Stimulated activated CD4-positive, alpha-beta T cell treated with anti-CD3 and anti-CD28 coated beads, Interleukin-2, amount 100 ng/mL, for 48 hours (primary cell): ENCODE results near the gene FAM81A.

Source experiments
- DNase-seq, 2 donors: peaks; one replicate each; pipeline ENCODE4 v3.0.0-alpha.2; 2020

FAM81A gene

DNA sequence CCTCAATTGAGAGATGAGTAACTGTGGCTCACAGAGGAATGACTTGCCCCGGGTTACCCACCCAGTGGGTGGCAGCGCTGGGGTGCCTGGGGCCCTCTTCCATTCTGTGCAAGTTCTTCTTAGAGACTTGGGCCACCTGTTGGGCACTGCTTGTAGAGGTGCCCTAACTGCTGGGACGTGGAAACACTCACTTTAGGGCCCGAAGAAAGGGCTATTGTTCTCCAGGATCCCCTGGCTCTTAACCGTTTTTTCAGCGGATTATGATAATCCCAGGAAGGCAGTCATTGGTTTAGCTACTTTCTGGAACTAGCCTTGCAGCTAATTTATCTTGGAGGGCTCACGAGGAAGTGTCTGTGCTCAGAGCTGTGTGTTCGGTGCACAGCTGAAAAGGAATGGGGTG lies 107.6 kb downstream of the FAM81A start:
- DNase-seq, result no peak

DNA sequence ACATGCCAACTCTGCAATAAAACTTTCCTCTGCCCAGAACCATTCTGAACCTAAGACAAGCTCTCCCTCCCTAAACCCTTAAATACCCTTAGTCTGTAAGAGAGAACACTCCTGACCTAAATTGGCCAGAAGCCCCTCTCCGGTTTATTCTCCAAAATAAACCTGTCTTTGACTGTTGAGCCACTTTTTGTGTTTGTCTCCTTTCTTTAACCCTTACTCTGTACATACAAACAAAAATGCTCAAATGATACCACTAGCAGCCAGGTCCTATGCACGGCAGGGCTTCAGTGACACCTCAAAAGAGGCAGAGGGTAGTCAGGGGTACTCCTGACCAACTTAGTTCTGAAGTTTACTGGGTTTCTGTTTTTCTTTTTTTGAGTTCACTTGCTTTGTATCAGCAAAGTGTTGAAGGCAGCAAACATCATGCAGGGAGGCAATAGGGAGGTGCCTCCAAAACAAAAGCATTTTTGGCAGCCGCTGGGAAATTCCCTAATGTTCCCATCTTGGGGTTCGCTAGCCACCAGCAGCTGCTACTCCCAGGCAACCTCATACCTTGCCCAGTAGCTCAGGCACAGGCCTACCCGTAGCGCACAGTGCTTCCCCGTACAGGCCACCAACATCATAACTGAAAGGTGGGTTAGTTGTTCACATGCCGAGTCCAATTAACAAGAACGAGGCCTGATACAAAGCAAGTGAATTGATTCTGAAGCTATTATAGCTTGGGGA lies 110.7 kb downstream of the FAM81A start:
- DNase-seq, result no peak

DNA sequence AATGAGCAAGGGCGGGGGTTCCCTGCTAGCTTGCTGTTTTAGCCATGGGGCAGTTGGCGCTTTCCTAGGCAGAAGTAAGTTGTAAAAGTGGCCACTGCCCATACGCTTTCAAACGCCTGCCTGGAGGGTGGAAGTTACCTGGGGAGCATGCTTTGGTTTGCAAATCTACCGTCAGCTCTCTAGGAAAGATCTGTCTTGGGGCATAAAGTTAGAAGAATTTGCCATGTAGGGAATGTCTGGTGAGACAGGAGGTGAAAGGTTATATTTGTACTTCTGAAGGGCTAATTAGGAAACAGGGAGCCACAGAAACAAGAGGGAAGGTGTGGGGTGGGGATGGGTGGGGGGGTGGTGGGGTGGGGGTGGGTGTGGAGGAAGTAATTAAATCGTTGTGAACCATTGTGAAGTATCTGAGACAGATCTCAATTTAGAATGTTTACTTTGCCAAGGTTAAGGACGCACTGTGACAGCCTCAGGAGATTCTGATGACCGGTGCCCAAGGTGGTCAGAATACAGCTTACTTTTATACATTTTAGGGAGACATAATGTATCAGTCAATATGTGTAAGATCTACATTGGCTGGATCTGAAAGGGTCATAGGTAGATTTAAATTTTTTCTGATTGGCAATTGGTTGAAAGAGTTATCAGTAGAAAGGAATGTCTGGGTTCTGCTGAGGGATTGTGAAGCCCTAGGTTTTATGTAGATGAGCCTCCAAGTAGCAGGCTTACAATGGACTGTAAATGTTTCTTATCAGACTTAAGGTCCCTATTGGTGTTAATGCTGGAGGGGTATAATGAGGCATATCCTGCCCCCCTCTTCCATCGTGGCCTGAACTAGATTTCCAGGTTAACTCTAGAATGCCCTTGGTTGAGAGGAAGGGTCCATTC lies 111.6 kb downstream of the FAM81A start:
- no peak for DNase-seq

DNA sequence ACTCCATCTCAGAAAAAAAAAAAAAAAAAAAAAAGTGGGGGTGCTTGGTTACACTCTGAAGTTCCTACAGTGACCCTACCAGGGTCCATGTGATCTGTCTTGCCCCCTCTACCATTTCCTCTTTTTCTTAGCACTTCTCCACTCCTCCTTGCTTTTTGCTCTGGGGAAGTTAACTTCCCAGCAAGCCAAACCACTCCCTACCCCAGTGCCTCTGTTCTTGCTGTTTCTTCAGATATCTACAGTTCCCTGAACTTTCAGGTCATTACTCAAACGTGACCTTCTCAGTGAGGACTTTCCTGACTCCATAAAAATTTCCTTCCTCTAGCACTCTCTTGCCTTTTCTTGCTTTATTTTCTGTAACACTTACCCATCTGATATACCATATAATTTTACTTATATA lies 112.5 kb downstream of the FAM81A start:
- no peak for DNase-seq

DNA sequence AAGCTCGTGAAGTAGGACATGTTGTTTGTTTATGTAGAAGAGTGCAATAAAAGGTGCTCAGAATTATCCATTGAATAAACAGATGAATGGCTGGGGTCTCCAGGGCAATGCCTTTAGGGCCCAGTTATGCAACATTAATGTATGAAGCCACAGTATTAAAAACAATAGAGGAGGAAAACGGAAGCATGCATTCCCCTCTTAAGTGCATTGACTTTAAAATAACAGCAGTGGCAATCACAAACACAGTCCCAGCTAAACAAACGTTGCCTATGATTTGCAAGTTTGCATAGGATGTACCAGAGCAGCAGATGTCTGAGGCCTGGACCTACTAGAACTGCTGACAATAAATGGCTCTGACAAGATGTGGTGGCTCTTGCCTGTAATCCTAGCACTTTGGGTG lies 113.0 kb downstream of the FAM81A start:
- no peak for DNase-seq

DNA sequence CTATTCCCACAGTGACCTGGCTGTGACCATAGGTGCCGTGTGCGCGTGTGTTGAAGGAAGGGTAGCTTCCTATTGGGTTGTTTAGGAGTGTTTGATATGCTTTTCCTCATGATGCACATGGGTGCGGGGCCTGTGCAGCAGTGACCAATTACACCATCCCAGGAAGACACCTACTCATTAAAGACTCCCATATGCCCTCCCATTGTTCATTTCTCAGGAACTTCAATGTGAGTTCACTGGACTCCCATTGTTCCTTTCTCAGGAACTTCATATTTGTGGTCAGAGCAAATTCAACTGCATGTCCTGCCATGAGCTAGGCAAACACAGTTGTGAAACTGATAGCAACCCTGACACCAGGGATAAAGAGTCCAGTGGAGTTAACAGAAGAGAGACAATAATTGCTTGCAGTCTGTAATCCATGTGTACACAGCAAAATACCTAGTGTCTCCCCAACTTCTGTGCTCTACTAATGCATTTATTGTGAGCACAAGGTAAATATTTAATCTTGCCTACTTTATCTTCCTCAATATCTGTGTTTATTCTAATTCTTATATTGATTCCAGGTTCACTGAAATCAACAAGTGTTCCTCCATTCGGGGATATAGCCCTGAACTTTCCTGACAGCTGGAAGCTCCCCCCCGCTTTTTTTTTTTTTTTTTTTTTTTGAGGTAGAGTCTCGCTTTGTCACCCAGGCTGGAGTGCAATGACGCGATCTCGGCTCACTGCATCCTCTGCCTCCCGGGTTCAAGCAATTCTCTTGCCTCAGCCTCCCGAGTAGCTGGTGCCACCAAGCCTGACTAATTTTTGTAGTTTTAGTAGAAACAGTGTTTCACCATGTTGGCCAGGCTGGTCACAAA lies 116.1 kb downstream of the FAM81A start:
- DNase-seq, result no peak

DNA sequence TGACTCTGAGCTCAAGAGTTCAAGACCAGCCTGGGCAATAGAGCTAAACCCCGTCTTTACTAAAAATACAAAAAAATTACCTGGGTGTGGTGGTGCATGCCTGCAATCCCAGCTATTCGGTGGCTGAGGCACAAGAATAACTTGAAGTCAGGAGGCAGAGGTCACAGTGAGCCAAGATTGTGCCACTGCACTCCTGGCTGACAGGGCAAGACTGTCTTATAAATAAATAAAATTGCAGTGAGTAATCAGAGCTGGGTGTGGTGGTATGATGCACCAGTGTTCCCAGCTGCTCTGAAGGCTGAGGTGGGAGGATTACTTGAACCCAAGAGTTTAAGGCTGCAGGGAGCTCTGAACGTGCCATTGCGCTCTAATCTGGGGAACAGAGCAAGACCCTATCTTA lies 117.7 kb downstream of the FAM81A start:
- no peak for DNase-seq

DNA sequence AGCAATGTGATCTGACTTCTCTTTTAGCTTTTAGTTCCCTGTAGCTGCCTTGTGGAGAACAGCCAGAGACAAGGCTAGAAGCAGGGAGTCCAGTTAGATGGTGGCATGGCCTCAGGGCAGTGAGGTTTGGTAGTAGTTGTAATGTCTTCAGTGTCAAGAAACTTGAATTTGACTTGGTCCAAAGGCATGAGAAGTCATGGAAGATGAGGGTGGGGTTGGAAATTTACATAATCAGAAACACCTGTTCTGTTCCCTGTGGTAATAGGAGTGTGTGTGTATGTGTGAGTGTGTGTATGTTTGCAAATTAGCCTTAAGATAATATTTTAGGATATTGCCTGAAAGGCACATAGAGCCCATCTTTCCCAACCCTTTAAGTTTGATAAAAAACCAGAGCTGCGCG lies 118.4 kb downstream of the FAM81A start:
- DNase-seq, result no peak

DNA sequence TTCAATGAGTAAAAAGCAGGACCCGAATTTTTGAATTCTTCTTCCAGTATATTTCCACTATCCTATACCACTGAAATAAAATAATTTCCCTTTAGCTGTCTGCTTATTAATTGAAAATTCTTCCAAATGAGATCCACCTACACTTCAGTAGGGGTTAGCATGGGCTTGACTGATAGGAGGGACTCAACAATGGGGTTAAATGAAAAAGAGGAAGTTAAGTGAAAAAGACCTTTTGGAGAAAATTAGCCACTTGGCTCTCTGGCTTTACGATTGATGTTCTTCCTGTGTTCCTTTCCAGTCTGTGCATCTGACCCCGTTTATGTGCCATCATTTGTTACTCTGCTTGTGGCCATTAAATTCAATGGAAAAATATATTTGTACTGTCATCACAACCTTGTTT lies 119.6 kb downstream of the FAM81A start:
- no peak for DNase-seq

DNA sequence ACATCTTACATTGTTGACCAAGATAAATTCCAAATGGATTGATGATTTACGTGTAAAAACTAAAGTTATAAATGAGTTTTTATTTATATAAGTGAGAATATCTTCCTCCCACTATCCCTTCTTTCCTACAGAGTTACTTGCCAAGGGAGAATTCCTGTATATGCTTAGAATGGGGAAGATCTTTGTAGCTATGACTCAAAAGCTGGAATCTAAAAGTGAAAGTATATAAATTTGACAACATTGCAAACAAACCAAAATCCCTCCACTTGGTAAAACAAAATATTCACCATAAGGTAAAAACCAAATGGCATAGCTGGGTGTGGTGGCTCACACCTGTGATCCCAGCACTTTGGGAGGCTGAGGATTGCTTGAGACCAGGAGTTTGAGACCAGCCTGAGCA lies 120.9 kb downstream of the FAM81A start:
- no peak for DNase-seq

DNA sequence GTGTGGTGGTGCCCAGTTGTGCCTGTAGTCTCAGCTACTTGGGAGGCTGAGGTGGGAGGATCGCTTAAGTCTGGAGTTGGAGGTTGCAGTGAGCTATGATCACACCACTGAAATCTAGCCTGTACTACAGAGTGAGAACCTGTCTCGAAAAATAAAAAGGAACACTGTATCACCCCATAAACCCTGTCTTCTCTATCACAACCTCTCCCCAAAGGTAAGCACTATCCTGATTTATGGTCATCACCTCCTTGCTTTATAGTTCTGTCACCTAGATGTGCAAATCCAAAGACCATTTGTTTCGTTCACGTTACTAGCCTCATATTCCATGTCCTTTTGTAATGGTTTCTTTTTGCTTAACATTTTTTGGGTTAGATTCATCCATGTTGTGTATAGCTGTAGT lies 123.6 kb downstream of the FAM81A start:
- DNase-seq, result no peak

DNA sequence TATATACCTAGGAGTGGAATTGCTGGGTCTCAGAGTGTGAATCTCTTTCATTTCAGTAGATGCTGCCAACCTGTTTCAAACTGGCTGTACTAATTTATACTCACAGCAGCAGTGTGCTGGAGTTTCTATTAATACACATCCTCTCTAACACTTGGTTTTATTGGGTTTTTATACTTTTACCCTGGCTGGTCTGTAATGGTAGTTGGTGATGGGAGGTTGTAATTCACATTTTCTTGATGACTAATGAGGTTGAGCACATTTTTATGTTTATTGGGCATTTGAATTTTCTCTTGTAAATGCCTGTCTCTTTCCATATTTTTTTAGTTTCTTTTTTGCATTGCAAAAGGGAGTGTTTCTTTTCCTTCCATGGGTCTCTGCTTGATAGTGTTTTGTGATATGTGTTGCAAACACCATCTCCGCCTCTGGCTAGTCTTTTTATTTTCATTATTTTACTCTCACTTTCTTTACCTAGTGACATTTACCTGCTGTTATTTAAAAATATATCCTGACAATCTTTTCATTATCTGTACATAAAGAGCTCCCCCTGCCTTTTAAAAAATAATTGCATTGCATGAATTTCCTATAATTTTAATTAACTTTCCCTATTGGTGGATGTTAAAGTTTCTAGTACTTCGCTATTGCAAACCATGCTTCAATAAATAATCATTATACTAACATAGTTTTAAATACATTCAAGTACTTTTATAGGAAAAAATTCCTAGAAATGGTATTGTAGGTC lies 124.6 kb downstream of the FAM81A start:
- no peak for DNase-seq

DNA sequence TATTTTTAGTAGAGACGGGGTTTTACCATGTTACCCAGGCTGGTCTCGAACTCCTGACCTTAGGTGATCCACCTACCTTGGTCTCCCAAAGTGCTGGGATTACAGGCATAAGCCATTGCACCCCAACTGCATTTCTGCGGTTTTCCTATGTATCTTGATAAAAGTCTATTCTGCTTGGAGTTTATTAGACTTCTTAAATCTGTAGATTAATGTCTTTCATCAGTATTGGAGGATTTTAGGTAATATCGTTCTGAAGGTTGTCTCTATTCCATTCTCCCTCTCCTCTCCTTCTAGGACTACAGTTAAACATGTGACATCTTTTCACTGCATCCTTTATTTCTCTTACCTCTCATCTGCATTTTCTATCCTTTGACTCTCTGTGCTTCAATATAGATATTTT lies 127.3 kb downstream of the FAM81A start:
- DNase-seq, result no peak

DNA sequence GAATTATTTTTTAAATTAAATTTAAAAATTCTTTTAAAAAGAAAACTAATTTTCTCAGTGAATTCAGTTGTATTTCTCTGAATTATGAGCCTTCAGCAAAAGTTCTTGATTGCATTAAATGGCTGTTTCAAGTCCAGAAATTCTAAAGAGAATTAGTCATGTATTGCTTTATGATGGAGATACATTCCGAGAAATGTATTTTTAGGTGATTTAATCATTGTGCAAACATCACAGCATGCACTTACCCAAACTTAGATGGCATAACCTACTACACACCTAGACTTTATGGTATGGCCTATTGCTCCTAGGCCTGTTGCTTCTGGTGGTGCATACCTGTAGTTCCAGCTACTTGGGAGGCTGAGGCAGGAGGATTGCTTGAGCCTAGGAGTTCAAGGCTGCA lies 129.3 kb downstream of the FAM81A start:
- DNase-seq, result no peak

DNA sequence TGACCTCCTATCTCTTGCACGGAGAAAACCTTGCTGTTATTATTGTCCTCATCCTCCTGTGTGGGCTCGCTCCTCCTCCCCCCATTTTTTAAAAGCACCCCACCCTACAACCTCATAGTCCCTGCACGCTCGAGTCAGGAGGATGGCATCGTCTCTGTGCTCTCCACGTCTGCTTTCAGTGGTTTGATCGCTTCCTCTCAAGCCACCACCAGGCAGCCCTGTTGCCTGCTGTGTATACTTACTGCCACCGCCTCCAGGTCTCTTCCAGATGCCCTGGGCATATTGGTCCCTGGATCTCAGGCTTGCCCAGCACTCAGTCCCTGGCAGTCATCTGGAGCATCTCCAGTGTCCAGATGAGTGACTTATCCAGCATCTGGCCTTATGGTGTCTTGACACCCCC lies 131.5 kb downstream of the FAM81A start:
- DNase-seq, result no peak

DNA sequence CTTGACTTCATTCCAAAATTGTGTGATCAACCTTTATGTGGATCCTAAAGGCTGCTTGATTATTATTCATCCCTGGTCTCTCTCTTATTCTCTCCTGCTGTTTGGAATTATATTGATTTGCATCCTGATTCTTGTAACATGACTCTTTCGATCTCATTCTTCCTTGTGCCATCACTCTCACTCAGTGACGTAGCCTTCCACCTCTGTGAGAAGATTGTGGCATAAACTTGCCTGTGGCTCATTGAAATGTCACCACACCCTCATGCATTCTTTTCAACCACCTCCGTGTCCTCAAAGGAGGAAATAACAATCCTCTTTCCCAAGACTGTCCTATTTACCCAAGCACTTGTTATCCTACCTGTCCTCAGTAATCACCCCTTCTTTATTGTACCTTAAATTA lies 132.3 kb downstream of the FAM81A start:
- no peak for DNase-seq

DNA sequence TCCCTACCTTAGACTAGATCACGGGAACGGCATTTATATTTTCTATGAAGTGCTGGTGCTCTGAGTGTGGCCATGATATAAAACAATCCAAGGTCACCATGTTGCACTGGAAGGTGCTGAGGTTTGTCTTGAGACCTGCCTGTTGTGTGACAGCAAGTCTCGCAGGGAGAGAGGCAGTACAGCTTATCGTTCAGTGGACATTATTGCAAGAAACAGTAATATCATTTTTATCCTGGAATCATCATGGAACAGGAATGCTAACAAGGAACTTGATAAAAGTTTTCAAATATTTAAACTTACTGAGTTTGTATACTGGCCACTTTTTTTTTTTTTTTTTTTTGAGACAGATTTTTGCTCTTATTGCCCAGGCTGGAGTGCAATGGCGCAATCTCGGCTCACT lies 133.6 kb downstream of the FAM81A start:
- no peak for DNase-seq
